ENCODE measurements around the gene CCAR1. TPM values are rescaled to one million over a fixed set of nuclear protein-coding genes. Genes with fewer than 3 reads are reported as not detected.

CCAR1 gene
- total RNA-seq, 1 experiment from 2014 or later: 84.4 TPM

DNA sequence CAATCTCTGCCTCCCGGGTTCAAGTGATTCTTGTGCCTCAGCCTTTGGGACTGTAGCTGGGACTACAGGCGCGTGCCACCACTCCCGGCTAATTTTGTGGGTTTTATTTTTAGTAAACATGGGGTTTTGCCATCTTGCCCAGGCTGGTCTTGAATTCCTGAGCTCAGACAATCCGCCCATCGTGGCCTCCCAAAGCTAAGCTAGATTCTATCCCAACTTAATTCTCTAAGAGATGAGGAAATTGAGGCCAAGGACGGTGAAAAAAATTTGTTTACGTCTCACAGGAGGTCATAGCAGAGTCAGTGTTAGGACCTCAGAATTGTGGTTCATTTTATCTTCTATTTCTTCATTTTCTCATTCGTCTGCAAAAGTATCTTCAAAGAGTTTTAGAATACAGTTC, 6.1 kb downstream of the CCAR1 start:
- ChIA-PET RAD21 (ENCODE audit: low non-redundant PET in 1 of 2, low total read pairs in 2 of 2, uncharacterized antibody in 2 of 2, unreplicated experiment in 2 of 2) (no interaction called here), POLR2A (interaction anchor here (0.8 kb wide), 1 partner anchor 136 kb away, joined by 3 read pairs; no protein-coding TSS in a partner anchor), CTCF (no interaction called here)
- Histone ChIP-seq H3K9me2 (ENCODE audit: insufficient read depth) (no peaks in the 10 kb centered on the region), H3K9ac (ENCODE audit: low read length) (no peak overlapping the region), H3K9me3 (ENCODE audit: control insufficient read depth in 1 of 2, insufficient read depth in 1 of 2, low read depth in 1 of 2, low read length in 2 of 2) (no peaks in the 10 kb centered on the region), H3K4me1 (ENCODE audit: control insufficient read depth in 1 of 2, insufficient read depth in 2 of 2, low read length in 2 of 2) (peaks cover 0 to 7% of the 10 kb centered on the region in 2 experiments; a peak in 2 of 4 replicates), H2AFZ (ENCODE audit: low read depth, low read length, poor library complexity, severe bottlenecking) (no peak overlapping the region), H3K27ac (ENCODE audit: low read depth, low read length) (no peak overlapping the region), H3K4me3 (replicated peaks in 1 of 2; ENCODE audit: low read depth in 1 of 2, low read length in 2 of 2) (no peak overlapping the region), H3K27me3 (ENCODE audit: insufficient read depth, low read length) (no peaks in the 10 kb centered on the region), H3K36me3 (ENCODE audit: control insufficient read depth in 1 of 2, insufficient read depth in 2 of 2, low read length in 2 of 2) (peaks cover 29 to 31% of the 10 kb centered on the region in 2 experiments), H3K4me2 (ENCODE audit: low read length) (no peak overlapping the region), H4K20me1 (ENCODE audit: insufficient read depth) (no peaks in the 10 kb centered on the region), H3K79me2 (ENCODE audit: insufficient read depth, low read length) (peaks cover 91% of the 10 kb centered on the region)
- TF ChIP-seq YY1 (IDR thresholded peaks at IDR 0.05; ENCODE audit: extremely low read depth, insufficient replicate concordance, low read depth, low read length) (no peak), SIN3A (IDR thresholded peaks at IDR 0.05; ENCODE audit: low read depth) (no peak)
- BruUV-seq (replicated peaks): no TSS peak
- ATAC-seq (no peak), DNase-seq (ENCODE audit: low read depth, low spot score) (no peak)
- intact Hi-C loops (cut with micrococcal nuclease): no loop called here

DNA sequence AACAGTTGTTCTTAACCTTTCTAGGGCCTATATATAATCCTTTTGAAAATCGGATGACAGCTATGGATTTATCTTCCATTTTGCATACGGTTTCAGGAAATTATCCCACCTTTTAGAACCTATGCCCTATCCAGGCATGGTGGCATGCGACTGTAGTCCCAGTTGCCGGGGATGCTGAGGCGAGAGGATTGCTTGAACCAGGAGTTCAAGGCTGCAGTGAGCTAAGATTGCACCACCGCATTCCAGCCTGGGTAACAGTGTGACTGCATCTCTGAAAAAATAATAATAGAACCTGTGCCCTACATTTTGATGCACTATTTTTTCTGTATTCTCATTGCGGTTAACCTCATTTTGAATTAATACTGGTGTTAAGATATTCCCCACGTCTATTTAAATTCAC, 11.6 kb downstream of the CCAR1 start:
- no peaks in the 10 kb centered on the region for H3K9me2 ChIP-seq (ENCODE audit: insufficient read depth)
- H4K20me1 ChIP-seq (ENCODE audit: insufficient read depth): no peaks in the 10 kb centered on the region; the same call in none of the 2 replicates
- no peak overlapping the region for H3K4me3 ChIP-seq (replicated peaks in 1 of 2; ENCODE audit: low read depth in 1 of 2, low read length in 2 of 2)
- no peak overlapping the region for H2AFZ ChIP-seq (ENCODE audit: low read depth, low read length, poor library complexity, severe bottlenecking)
- H3K27ac ChIP-seq (ENCODE audit: low read depth, low read length): no peak overlapping the region
- BruUV-seq (replicated peaks): no TSS peak
- intact Hi-C loops (cut with micrococcal nuclease): no loop called here
- peaks cover 94% of the 10 kb centered on the region for H3K79me2 ChIP-seq (ENCODE audit: insufficient read depth, low read length)
- H3K36me3 ChIP-seq (ENCODE audit: control insufficient read depth in 1 of 2, insufficient read depth in 2 of 2, low read length in 2 of 2): peaks cover 42 to 50% of the 10 kb centered on the region in 2 experiments
- ChIA-PET RAD21 (ENCODE audit: low non-redundant PET in 1 of 2, low total read pairs in 2 of 2, uncharacterized antibody in 2 of 2, unreplicated experiment in 2 of 2) (interaction anchor here in 1 of 2 experiments (1.5 kb wide), 1 partner anchor 182 kb away, joined by 3 read pairs; no protein-coding TSS in a partner anchor), POLR2A (no interaction called here), CTCF (no interaction called here)
- no peaks in the 10 kb centered on the region for H3K4me1 ChIP-seq (ENCODE audit: control insufficient read depth in 1 of 2, insufficient read depth in 2 of 2, low read length in 2 of 2)
- no peaks in the 10 kb centered on the region for H3K9me3 ChIP-seq (ENCODE audit: control insufficient read depth in 1 of 2, insufficient read depth in 1 of 2, low read depth in 1 of 2, low read length in 2 of 2)
- no peak overlapping the region for H3K9ac ChIP-seq (ENCODE audit: low read length)
- H3K27me3 ChIP-seq (ENCODE audit: insufficient read depth, low read length): no peaks in the 10 kb centered on the region
- ATAC-seq (no peak), DNase-seq (ENCODE audit: low read depth, low spot score) (no peak)
- no peak for TF ChIP-seq ZFX (IDR thresholded peaks at IDR 0.05)
- TF ChIP-seq RAD21 (IDR thresholded peaks at IDR 0.05; ENCODE audit: low read depth): no peak
- TF ChIP-seq, protein P1, sequence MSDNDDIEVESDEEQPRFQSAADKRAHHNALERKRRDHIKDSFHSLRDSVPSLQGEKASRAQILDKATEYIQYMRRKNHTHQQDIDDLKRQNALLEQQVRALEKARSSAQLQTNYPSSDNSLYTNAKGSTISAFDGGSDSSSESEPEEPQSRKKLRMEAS (IDR thresholded peaks at IDR 0.05): no peak
- no peak for TF ChIP-seq YY1 (IDR thresholded peaks at IDR 0.05; ENCODE audit: extremely low read depth, insufficient replicate concordance, low read depth, low read length)
- TF ChIP-seq, protein P2, sequence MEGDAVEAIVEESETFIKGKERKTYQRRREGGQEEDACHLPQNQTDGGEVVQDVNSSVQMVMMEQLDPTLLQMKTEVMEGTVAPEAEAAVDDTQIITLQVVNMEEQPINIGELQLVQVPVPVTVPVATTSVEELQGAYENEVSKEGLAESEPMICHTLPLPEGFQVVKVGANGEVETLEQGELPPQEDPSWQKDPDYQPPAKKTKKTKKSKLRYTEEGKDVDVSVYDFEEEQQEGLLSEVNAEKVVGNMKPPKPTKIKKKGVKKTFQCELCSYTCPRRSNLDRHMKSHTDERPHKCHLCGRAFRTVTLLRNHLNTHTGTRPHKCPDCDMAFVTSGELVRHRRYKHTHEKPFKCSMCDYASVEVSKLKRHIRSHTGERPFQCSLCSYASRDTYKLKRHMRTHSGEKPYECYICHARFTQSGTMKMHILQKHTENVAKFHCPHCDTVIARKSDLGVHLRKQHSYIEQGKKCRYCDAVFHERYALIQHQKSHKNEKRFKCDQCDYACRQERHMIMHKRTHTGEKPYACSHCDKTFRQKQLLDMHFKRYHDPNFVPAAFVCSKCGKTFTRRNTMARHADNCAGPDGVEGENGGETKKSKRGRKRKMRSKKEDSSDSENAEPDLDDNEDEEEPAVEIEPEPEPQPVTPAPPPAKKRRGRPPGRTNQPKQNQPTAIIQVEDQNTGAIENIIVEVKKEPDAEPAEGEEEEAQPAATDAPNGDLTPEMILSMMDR (IDR thresholded peaks at IDR 0.05 in 2 of 3, conservative IDR thresholded peaks at IDR 0.05 in 1 of 3; ENCODE audit: borderline replicate concordance in 1 of 3, insufficient read depth in 1 of 3, low read depth in 2 of 3, low read length in 2 of 3): no peak
- TF ChIP-seq POLR2A (IDR thresholded peaks at IDR 0.05; ENCODE audit: borderline replicate concordance, extremely low read depth, insufficient read depth, insufficient read length): no peak
- no peak for TF ChIP-seq EGR1 (IDR thresholded peaks at IDR 0.05; ENCODE audit: low read depth)
- TF ChIP-seq, protein P3, sequence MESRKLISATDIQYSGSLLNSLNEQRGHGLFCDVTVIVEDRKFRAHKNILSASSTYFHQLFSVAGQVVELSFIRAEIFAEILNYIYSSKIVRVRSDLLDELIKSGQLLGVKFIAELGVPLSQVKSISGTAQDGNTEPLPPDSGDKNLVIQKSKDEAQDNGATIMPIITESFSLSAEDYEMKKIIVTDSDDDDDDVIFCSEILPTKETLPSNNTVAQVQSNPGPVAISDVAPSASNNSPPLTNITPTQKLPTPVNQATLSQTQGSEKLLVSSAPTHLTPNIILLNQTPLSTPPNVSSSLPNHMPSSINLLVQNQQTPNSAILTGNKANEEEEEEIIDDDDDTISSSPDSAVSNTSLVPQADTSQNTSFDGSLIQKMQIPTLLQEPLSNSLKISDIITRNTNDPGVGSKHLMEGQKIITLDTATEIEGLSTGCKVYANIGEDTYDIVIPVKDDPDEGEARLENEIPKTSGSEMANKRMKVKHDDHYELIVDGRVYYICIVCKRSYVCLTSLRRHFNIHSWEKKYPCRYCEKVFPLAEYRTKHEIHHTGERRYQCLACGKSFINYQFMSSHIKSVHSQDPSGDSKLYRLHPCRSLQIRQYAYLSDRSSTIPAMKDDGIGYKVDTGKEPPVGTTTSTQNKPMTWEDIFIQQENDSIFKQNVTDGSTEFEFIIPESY (IDR thresholded peaks at IDR 0.05; ENCODE audit: extremely low read depth, insufficient replicate concordance, low read length): no peak
- no peak for TF ChIP-seq EZH2 (IDR thresholded peaks at IDR 0.05)
- TF ChIP-seq, protein P4, sequence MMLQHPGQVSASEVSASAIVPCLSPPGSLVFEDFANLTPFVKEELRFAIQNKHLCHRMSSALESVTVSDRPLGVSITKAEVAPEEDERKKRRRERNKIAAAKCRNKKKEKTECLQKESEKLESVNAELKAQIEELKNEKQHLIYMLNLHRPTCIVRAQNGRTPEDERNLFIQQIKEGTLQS (IDR thresholded peaks at IDR 0.05): no peak
- TF ChIP-seq JUND (IDR thresholded peaks at IDR 0.05): no peak
- TF ChIP-seq CBX3 (IDR thresholded peaks at IDR 0.05; ENCODE audit: low read depth): no peak
- no peak for TF ChIP-seq SRF (IDR thresholded peaks at IDR 0.05; ENCODE audit: low read depth)
- H3K4me2 ChIP-seq (ENCODE audit: low read length): no peak overlapping the region
